LNCAP (cell line): ENCODE data around the gene PIGN.

Experiments
- TF ChIP-seq, protein P1 (sequence below): fragments of 450-650 bp; IDR thresholded peaks from 2 replicates; pipeline ENCODE4 v1.5.1; 2017; ENCODE audit warnings: mild to moderate bottlenecking

Gene PIGN

DNA sequence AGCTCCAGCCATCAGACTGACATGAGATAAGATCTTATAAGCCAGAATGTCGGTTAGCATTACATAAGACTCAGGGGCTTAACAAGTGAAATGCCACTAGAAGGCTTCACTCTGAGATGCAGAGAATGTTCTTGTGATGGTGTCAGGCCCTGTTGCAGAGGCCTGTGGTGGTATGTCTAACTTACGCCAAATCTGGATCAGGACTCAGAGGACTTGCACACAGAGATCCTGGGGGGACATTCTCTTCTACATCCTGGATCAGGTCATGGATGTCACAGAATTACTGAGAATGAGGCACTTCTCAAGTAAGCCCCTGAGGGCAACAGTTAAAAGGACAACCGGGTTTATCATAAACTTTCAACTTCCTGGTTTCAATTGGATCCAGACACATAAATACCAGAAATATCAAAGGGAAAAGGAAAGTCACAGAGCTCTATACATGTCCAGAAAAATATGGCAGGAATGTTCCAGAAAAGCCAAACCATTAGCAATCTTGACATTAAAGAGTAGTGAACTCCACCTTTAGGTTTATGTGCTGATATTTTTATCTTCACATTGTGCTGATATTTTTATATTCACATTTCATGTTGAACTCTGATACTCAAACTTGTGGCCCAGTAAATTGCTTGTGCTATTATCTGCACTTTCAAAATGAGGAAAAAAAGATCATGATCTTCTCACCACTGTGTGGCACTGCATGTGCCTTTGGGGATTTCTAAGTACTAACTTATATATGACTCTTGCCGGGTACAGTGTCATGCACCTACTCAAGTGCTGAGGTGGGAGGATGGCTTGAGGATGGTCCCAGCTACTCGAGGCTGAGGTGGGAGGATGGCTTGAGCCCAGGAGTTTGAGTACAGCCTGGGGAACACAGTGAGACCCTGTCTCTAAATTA, 156.5 kb downstream of the PIGN start:
- TF ChIP-seq, protein P1, sequence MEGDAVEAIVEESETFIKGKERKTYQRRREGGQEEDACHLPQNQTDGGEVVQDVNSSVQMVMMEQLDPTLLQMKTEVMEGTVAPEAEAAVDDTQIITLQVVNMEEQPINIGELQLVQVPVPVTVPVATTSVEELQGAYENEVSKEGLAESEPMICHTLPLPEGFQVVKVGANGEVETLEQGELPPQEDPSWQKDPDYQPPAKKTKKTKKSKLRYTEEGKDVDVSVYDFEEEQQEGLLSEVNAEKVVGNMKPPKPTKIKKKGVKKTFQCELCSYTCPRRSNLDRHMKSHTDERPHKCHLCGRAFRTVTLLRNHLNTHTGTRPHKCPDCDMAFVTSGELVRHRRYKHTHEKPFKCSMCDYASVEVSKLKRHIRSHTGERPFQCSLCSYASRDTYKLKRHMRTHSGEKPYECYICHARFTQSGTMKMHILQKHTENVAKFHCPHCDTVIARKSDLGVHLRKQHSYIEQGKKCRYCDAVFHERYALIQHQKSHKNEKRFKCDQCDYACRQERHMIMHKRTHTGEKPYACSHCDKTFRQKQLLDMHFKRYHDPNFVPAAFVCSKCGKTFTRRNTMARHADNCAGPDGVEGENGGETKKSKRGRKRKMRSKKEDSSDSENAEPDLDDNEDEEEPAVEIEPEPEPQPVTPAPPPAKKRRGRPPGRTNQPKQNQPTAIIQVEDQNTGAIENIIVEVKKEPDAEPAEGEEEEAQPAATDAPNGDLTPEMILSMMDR: no peak

DNA sequence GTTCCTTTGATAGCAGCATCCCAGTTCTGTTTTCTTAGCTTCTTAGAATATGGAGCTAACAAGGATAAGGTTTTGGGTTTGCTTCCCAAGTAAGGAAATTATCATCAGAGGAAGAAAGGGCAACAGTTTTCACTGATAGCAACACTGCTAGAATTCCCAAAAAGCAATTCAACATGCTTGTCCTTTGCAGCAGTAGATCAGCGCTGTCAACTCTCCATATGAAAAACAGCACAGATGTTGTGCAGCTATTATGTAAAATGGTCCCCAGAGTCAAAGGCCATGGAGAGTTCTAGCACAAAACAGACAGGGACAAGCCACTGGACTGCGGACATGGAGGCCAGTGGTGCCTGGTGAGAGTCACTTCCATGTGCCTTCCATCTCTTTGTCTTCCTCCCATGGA, 158.1 kb downstream of the PIGN start:
- TF ChIP-seq, protein P1: no peak

DNA sequence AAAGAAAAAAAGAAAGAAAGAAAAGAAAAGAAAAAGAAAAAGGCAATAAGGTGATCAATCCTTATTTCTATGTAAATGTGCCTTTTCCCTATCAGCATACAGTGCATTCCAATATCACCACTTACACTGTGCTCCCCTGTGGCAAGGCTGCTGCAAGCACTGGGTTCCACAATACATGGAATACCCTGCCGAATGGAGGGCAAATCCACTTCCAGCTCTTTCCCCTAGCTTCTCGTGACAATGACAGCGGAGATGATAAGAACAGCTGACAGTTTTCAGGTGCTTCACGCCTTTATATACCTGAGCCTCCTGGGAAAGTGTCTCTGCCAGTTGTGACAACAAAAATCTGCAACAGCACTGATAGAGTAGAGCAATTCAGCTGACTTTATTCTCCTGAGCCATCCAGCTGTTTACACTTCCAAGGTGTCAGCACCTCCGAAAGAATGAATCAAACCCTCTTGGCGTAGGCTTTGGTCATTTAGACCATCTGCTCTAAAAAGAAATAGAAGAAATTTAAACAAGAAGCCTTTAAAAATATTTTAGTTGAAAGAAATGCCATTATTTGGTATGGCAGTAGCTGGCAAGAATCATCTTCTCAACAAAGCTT, 158.8 kb downstream of the PIGN start:
- TF ChIP-seq, protein P1: no peak

DNA sequence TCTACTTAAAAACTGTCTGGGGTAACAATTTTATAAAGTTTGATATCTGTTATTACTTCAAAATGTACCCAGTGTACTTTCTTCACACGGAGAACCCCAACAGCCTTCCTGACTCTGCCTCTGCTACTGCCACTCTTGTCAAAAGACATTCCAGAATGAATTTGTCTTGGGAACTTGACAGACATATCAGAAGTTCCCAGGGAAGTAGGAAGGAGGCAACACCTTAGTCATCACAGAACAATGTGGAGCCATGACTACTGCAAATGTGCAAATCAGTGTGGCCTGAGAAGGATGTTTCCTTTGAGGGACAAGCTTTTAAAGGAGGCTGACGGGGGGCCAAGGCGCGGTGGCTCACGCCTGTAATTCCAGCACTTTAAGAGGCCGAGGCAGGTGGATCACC, 160.3 kb downstream of the PIGN start:
- TF ChIP-seq, protein P1: no peak

DNA sequence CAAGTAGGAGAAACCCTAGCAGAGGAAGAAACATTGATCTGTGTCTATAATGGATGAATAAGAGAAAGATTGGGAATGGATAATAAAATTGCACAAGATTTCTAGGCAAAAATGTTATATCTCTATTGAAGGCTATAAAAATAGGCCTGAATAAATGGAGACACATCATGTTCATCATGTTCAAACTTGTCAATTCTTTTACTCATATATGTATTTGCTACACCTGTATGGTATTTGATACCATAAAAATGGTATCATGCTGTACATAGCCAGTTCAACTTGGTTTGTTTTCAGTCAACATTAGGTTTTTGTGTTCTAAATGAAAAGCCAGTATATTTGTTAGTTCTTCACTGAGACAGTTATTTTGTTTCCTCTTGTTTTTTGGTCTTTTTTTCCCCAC, 161.9 kb downstream of the PIGN start:
- TF ChIP-seq, protein P1: no peak

DNA sequence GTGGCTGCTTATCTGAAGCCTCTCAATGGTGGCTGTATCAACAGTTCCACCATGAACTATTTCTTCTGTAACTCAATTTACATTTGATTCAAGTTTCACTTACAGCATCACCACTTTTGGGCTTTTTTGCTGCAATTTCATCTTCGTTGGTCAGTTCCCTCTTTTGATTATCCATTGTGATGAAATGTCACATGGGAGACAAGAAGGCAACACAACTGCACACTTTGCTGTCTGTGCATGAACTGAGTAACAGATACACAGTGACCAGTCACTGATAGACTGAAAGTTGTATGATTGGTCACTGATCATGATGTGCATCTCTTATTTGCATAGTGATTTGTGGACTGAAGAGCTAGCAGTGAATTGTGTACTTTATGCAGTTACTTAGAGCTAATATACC, 163.3 kb downstream of the PIGN start:
- TF ChIP-seq, protein P1: no peak

DNA sequence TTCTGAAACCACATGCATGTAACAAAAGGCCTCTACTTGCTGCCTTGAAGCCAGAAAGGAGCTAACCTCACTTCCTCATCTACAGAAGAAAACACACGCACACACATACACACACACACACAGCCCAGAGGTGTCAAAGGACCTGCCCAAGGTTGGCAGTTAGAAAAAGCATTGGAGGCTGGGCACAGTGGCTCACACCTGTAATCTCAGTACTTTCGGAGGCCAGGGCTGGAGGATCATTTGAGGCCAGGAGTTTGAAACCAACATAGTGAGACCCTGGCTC, 168.2 kb downstream of the PIGN start:
- TF ChIP-seq, protein P1: no peak
